Vagina (tissue), 2 donors: ENCODE measurements around the gene RIPOR1.

Source experiments
- CTCF ChIP-seq, 3 experiments: fragments of 450-650 bp in 2 of 3; fragments of 200-600 bp in 1 of 3; sonication (generic) in 1 of 3; IDR thresholded peaks; one replicate each; pipeline ENCODE4 v1.5.1; 2017 to 2019; ENCODE audit warnings: antibody characterized with exemption in 3 of 3, mild to moderate bottlenecking in 2 of 3, moderate library complexity in 2 of 3
- POLR2A ChIP-seq, 2 donors: fragments of 450-650 bp; IDR thresholded peaks; one replicate each; pipeline ENCODE4 v1.6.1; 2017; ENCODE audit warnings: antibody characterized with exemption in 2 of 2, mild to moderate bottlenecking in 2 of 2, moderate library complexity in 2 of 2
- POLR2AphosphoS5 ChIP-seq, 2 donors: sonication (generic); formaldehyde crosslinking; IDR thresholded peaks; one replicate each; pipeline ENCODE4 v1.9.0; 2017; ENCODE audit warnings: antibody characterized with exemption in 2 of 2, mild to moderate bottlenecking in 2 of 2, low read depth in 1 of 2; ENCODE audit not compliant: insufficient read depth in 1 of 2

GRCh38 chr16:67482233-67482924 lies 46.2 kb upstream of the RIPOR1 start:
- TF ChIP-seq CTCF (IDR thresholded peaks at IDR 0.05) (no peak), POLR2AphosphoS5 (IDR thresholded peaks at IDR 0.05; ENCODE audit: insufficient read depth in 1 of 2, low read depth in 1 of 2) (no peak), POLR2A (IDR thresholded peaks at IDR 0.05) (no peak)
